GM23338 (cell line): ENCODE data around the gene SH3RF3. TPM values are rescaled to one million over a fixed set of nuclear protein-coding genes. Genes with fewer than 3 reads are reported as not detected.

Experiments
- ATAC-seq: fragments of 200-7000 bp; cut with Tn5 transposase; 3 replicates; pipeline ENCODE4 v1.9.1; 2020
- DNase-seq: peaks from one replicate; pipeline ENCODE4 v3.0.0-alpha.2; 2015; ENCODE audit warnings: low spot score
- H2AFZ ChIP-seq: fragments of 200-600 bp; sonication (generic); 2 replicates; pipeline ENCODE4 v1.8.0; 2016; ENCODE audit warnings: antibody characterized with exemption, mild to moderate bottlenecking, moderate library complexity
- H3F3A ChIP-seq: fragments of 200-600 bp; sonication (generic); replicated peaks from 2 replicates; pipeline ENCODE4 v1.8.0; 2017; ENCODE audit warnings: antibody characterized with exemption, mixed run types, low read depth
- H3K27ac ChIP-seq: fragments of 200-600 bp; sonication (generic); 2 replicates; pipeline ENCODE4 v1.6.1; 2016; ENCODE audit warnings: low read depth
- H3K27me3 ChIP-seq: fragments of 200-600 bp; sonication (generic); 2 replicates; pipeline ENCODE4 v1.8.0; 2016; ENCODE audit warnings: mild to moderate bottlenecking, mixed run types, moderate library complexity; ENCODE audit not compliant: insufficient read depth
- H3K36me3 ChIP-seq: fragments of 200-600 bp; sonication (generic); 2 replicates; pipeline ENCODE4 v1.8.0; 2016; ENCODE audit warnings: mild to moderate bottlenecking; ENCODE audit not compliant: insufficient read depth
- H3K4me1 ChIP-seq: fragments of 200-600 bp; sonication (generic); 2 replicates; pipeline ENCODE4 v1.8.0; 2016; ENCODE audit warnings: mild to moderate bottlenecking, moderate library complexity; ENCODE audit not compliant: insufficient read depth
- H3K4me2 ChIP-seq: fragments of 200-600 bp; sonication (generic); 2 replicates; pipeline ENCODE4 v1.7.1; 2017; ENCODE audit warnings: mixed run types
- H3K4me3 ChIP-seq: fragments of 200-600 bp; sonication (generic); 2 replicates; pipeline ENCODE4 v1.6.1; 2016; ENCODE audit warnings: mixed run types
- H3K79me2 ChIP-seq: fragments of 200-600 bp; sonication (generic); replicated peaks from 2 replicates; pipeline ENCODE4 v1.8.0; 2017; ENCODE audit warnings: mild to moderate bottlenecking; ENCODE audit not compliant: insufficient read depth
- H3K9me2 ChIP-seq: fragments of 200-600 bp; sonication (generic); 2 replicates; pipeline ENCODE4 v1.8.0; 2017; ENCODE audit not compliant: insufficient read depth
- H4K20me1 ChIP-seq: fragments of 200-600 bp; sonication (generic); replicated peaks from 2 replicates; pipeline ENCODE4 v1.8.0; 2017; ENCODE audit warnings: mild to moderate bottlenecking; ENCODE audit not compliant: insufficient read depth
- H3K27ac Mint-ChIP-seq: 2 replicates; pipeline ENCODE4 v1.8.0; 2020; ENCODE audit warnings: inconsistent platforms, mild to moderate bottlenecking, moderate library complexity, mixed read lengths
- H3K27me3 Mint-ChIP-seq: 3 replicates; pipeline ENCODE4 v1.8.0; 2022; ENCODE audit warnings: low read depth, mild to moderate bottlenecking, moderate library complexity, mixed read lengths, inconsistent platforms; ENCODE audit not compliant: insufficient read depth, poor library complexity
- H3K36me3 Mint-ChIP-seq: 3 replicates; pipeline ENCODE4 v1.8.0; 2021; ENCODE audit warnings: low read depth, mild to moderate bottlenecking, inconsistent platforms, moderate library complexity, mixed read lengths
- H3K4me1 Mint-ChIP-seq: 3 replicates; pipeline ENCODE4 v1.8.0; 2020; ENCODE audit warnings: mild to moderate bottlenecking, inconsistent platforms, mixed read lengths
- H3K4me3 Mint-ChIP-seq: 3 replicates; pipeline ENCODE4 v1.8.0; 2021; ENCODE audit warnings: moderate library complexity, mild to moderate bottlenecking, inconsistent platforms, mixed read lengths
- H3K9me3 Mint-ChIP-seq: 3 replicates; pipeline ENCODE4 v1.8.0; 2020; ENCODE audit warnings: moderate library complexity, mild to moderate bottlenecking, inconsistent platforms, mixed read lengths
- CREB1 ChIP-seq: fragments of 250-450 bp; sonication (Bioruptor Pico); IDR thresholded peaks from 2 replicates; pipeline ENCODE4 v1.5.0; 2020; ENCODE audit warnings: low read depth, mild to moderate bottlenecking, moderate library complexity
- CTCF ChIP-seq, 2 experiments: fragments of 200-600 bp in 1 of 2; sonication (generic) in 1 of 2; conservative IDR thresholded peaks; 2 replicates each; pipeline versions ENCODE4 v1.5.1 to v1.6.1; 2016 to 2017; ENCODE audit warnings: antibody characterized with exemption in 2 of 2, low read depth in 2 of 2, mild to moderate bottlenecking in 2 of 2, moderate library complexity in 1 of 2
- EZH2 ChIP-seq: fragments of 200-600 bp; sonication (generic); IDR thresholded peaks from one replicate; pipeline ENCODE4 v1.8.0; 2017; ENCODE audit warnings: antibody characterized with exemption, mild to moderate bottlenecking, low read depth; ENCODE audit not compliant: unreplicated experiment
- JUNB ChIP-seq: IDR thresholded peaks from one replicate; pipeline ENCODE4 v1.6.1; 2016; ENCODE audit warnings: antibody characterized with exemption; ENCODE audit not compliant: unreplicated experiment
- NANOG ChIP-seq: IDR thresholded peaks from 2 replicates; pipeline ENCODE4 v1.6.1; 2016; ENCODE audit warnings: antibody characterized with exemption, borderline replicate concordance
- REST ChIP-seq: IDR thresholded peaks from one replicate; pipeline ENCODE4 v1.6.1; 2018; ENCODE audit warnings: antibody characterized with exemption; ENCODE audit not compliant: unreplicated experiment
- ZNF331 ChIP-seq: fragments of 250-450 bp; sonication (Bioruptor Pico); IDR thresholded peaks from 2 replicates; pipeline ENCODE4 v1.5.0; 2020; ENCODE audit warnings: low read depth, mild to moderate bottlenecking, moderate library complexity
- ZNF462 ChIP-seq: fragments of 250-450 bp; sonication (Bioruptor Pico); IDR thresholded peaks from 2 replicates; pipeline ENCODE4 v1.5.0; 2020; ENCODE audit warnings: mild to moderate bottlenecking, moderate library complexity
- polyA plus RNA-seq: library from polyadenylated mRNA; unstranded; fragments of >200 nt; fragmentation: Nextera tagmentation; extraction: Ambion mirVana; gene quantifications from 2 replicates; pipeline ENCODE4 v1.2.1, GENCODE V29; 2016
- total RNA-seq: library from RNA; depleted of rRNA; stranded (reverse); fragments of >200 nt; shearing (Covaris generic); gene quantifications from 2 replicates; pipeline ENCODE4 v1.2.3, GENCODE V29; 2014

Gene SH3RF3
- total and polyA plus RNA-seq, 2 experiments from 2014 or later: 0.11 to 0.63 TPM

GRCh38 chr2:109468893-109469292 is 339.9 kb downstream of the SH3RF3 start:
- H3K4me3 Mint-ChIP-seq: no peak overlapping the region
- H3K27me3 Mint-ChIP-seq: peaks cover 5% of the 10 kb centered on the region
- H3K27ac ChIP-seq: no peak overlapping the region
- 0 out of 2 replicates have a peak, but pooled peaks cover 5% of the 10 kb centered on the region for H3K4me1 ChIP-seq
- DNase-seq: no peak
- no peaks in the 10 kb centered on the region for H3K79me2 ChIP-seq
- H3K27me3 ChIP-seq: no peaks in the 10 kb centered on the region
- H3K9me3 Mint-ChIP-seq: no peaks in the 10 kb centered on the region
- H3K27ac Mint-ChIP-seq: no peak overlapping the region
- no peak overlapping the region for H2AFZ ChIP-seq
- H3K9me2 ChIP-seq: no peaks in the 10 kb centered on the region
- peaks cover 11% of the 10 kb centered on the region for H3K4me1 Mint-ChIP-seq
- no peaks in the 10 kb centered on the region for H3K36me3 ChIP-seq
- H3K36me3 Mint-ChIP-seq: no peaks in the 10 kb centered on the region
- no peaks in the 10 kb centered on the region for H4K20me1 ChIP-seq
- no peak overlapping the region for H3K4me3 ChIP-seq
- no peak for TF ChIP-seq EZH2
- H3F3A ChIP-seq: no peaks in the 10 kb centered on the region
- no peak overlapping the region for H3K4me2 ChIP-seq
- ATAC-seq: peak; percentile 41; the same call in 2 of the 3 replicates

- H3K4me2 ChIP-seq: no peak overlapping the region
- ATAC-seq (no peak), DNase-seq (no peak)
- no peaks in the 10 kb centered on the region for H4K20me1 ChIP-seq
- no peaks in the 10 kb centered on the region for H3K36me3 Mint-ChIP-seq
- H3K4me3 Mint-ChIP-seq: no peak overlapping the region
- H3K27ac ChIP-seq: no peak overlapping the region
- H3K27ac Mint-ChIP-seq: no peak overlapping the region
- no peaks in the 10 kb centered on the region for H3K9me3 Mint-ChIP-seq
- H3K4me1 Mint-ChIP-seq: peaks cover 11% of the 10 kb centered on the region
- no peak overlapping the region for H2AFZ ChIP-seq
- no peak overlapping the region for H3K4me3 ChIP-seq
- H3K9me2 ChIP-seq: peaks cover 4% of the 10 kb centered on the region; the same call in 1 of the 2 replicates
- no peaks in the 10 kb centered on the region for H3K36me3 ChIP-seq
- H3F3A ChIP-seq: no peaks in the 10 kb centered on the region
- 0 out of 2 replicates have a peak, but pooled peaks cover 5% of the 10 kb centered on the region for H3K4me1 ChIP-seq
- H3K27me3 ChIP-seq: no peaks in the 10 kb centered on the region
- H3K27me3 Mint-ChIP-seq: peaks cover 10% of the 10 kb centered on the region
- TF ChIP-seq ZNF462 (CRISPR knock-in tag): no peak
- TF ChIP-seq REST: no peak
- no peak for TF ChIP-seq JUNB
- no peak for TF ChIP-seq CREB1 (CRISPR knock-in tag)
- TF ChIP-seq ZNF331 (CRISPR knock-in tag): no peak
- TF ChIP-seq NANOG: no peak
- TF ChIP-seq EZH2: no peak
- TF ChIP-seq CTCF (conservative IDR thresholded peaks at IDR 0.05; ENCODE audit: low read depth in 2 of 2): no peak
- H3K79me2 ChIP-seq: no peaks in the 10 kb centered on the region
Observed at GRCh38 chr2:109471658-109472057, 342.7 kb downstream of the SH3RF3 start.
